Fibroblast of the aortic adventitia (primary cell): ENCODE data around the gene NOX1. TPM values are rescaled to one million over a fixed set of nuclear protein-coding genes. Genes with fewer than 3 reads are reported as not detected.
"Not testable (repeated sequence)": the region's sequence is repeated elsewhere in the genome, so short reads cannot be mapped to it uniquely, and the experiment has no call there.

ENCODE experiments used
- DNase-seq: peaks from one replicate; pipeline ENCODE4 v3.0.0-alpha.2; 2010; ENCODE audit warnings: low read depth
- H3K4me3 ChIP-seq: 2 replicates; pipeline ENCODE4 v1.5.1; 2011; ENCODE audit warnings: low read depth, mild to moderate bottlenecking, control low read depth, low read length, moderate library complexity
- CTCF ChIP-seq: IDR thresholded peaks from 2 replicates; pipeline ENCODE4 v1.5.1; 2011; ENCODE audit warnings: mild to moderate bottlenecking, low read length, control low read depth, inconsistent platforms; ENCODE audit not compliant: insufficient read depth
- small RNA-seq: library from RNA; depleted of rRNA; stranded (forward); fragments of <200 nt; gene quantifications from one replicate; pipeline ENCODE3, GENCODE V24; 2012
- total RNA-seq: library from RNA; depleted of rRNA; stranded (reverse); fragments of >200 nt; gene quantifications from 2 replicates; pipeline ENCODE4 v1.2.3, GENCODE V29; 2012; ENCODE audit warnings: low replicate concordance

The NOX1 gene
- total RNA-seq, 1 donor, result not detected

GRCh38 chrX:100798484-100799214 lies 75.5 kb downstream of the NOX1 start:
- TF ChIP-seq CTCF, result no peak
- no peak for DNase-seq
- no peak overlapping the region for H3K4me3 ChIP-seq

GRCh38 chrX:100797359-100797758 lies 76.8 kb downstream of the NOX1 start:
- H3K4me3 ChIP-seq, result no peak overlapping the region
- no peak for DNase-seq
- no peak for TF ChIP-seq CTCF

- not testable (repeated sequence) for DNase-seq, H3K4me3 ChIP-seq
Observed at GRCh38 chrX:100796371-100796770, 77.8 kb downstream of the NOX1 start.

Small RNA genes within 50 kb of the gene (small RNA-seq; reads per million reads assigned to genes)
- not detected for gene RF00411

Other genes starting within 250 kb of the NOX1 start
- gene TSPAN6, start 237.6 kb downstream of the NOX1 start, total RNA-seq, result 32.5 and 46.6 TPM in 2 replicates
- 22.0 and 26.8 TPM in 2 replicates for gene SRPX2, start 230.2 kb downstream of the NOX1 start, total RNA-seq
- 5.1 and 38.7 TPM in 2 replicates for gene SYTL4, start 142.2 kb downstream of the NOX1 start, total RNA-seq
- 12.5 and 22.3 TPM in 2 replicates for gene CSTF2, start 54.0 kb downstream of the NOX1 start, total RNA-seq
- gene XKRX, start 54.6 kb upstream of the NOX1 start, total RNA-seq, result 0.36 TPM in 1 of 2 replicates, not detected in the other
- gene ARL13A, start 95.3 kb upstream of the NOX1 start, total RNA-seq, result not detected in 2 replicates
- gene TRMT2B, start 177.8 kb upstream of the NOX1 start, total RNA-seq, result 13.6 and 18.3 TPM in 2 replicates
- gene TMEM35A, start 204.5 kb upstream of the NOX1 start, total RNA-seq, result 2.5 and 14.4 TPM in 2 replicates
- 4.3 and 23.4 TPM in 2 replicates for gene CENPI, start 223.8 kb upstream of the NOX1 start, total RNA-seq